ENCODE measurements around the gene PRR9.
A peak's percentile ranks its signal among the peaks of the same experiment; 100 is the strongest.

DNA sequence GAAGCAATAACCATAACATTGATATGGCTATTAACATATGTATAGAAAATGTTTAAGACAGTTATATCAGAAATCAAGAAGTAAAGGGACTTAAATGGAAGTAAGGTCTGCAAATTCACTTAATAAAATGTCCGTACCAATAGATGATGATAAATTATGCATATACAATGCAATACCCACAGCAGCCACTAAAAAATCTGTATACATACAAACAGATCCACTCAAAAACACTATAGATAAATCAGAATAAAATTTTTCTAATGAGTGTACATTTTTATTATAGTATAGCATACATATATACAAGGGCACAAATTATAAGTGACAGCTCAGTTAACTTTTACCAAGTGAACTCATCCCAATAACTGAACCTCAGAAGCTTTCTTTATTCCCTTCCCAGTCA lies 48.1 kb downstream of the PRR9 start:
- TF ChIP-seq, protein P1, sequence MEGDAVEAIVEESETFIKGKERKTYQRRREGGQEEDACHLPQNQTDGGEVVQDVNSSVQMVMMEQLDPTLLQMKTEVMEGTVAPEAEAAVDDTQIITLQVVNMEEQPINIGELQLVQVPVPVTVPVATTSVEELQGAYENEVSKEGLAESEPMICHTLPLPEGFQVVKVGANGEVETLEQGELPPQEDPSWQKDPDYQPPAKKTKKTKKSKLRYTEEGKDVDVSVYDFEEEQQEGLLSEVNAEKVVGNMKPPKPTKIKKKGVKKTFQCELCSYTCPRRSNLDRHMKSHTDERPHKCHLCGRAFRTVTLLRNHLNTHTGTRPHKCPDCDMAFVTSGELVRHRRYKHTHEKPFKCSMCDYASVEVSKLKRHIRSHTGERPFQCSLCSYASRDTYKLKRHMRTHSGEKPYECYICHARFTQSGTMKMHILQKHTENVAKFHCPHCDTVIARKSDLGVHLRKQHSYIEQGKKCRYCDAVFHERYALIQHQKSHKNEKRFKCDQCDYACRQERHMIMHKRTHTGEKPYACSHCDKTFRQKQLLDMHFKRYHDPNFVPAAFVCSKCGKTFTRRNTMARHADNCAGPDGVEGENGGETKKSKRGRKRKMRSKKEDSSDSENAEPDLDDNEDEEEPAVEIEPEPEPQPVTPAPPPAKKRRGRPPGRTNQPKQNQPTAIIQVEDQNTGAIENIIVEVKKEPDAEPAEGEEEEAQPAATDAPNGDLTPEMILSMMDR (conservative IDR thresholded peaks at IDR 0.05; ENCODE audit: low read length), result peak; percentile 27; the same call in 1 of the 2 replicates
- TF ChIP-seq EZH2phosphoT487 (IDR thresholded peaks at IDR 0.05; ENCODE audit: borderline replicate concordance, low read depth, low read length), result no peak

Measured in OCI-LY7 (cell line).